GM12878 (cell line): ENCODE data around the gene SACM1L. TPM values are rescaled to one million over a fixed set of nuclear protein-coding genes. Genes with fewer than 3 reads are reported as not detected.

ENCODE experiments used
- ATAC-seq: fragments of 200-7000 bp; cut with Tn5 transposase; 3 replicates; pipeline ENCODE4 v1.9.1; 2020; ENCODE audit warnings: mild to moderate bottlenecking, moderate library complexity
- BruUV-seq: library from RNA; stranded (reverse); fragments of 400-500 nt; replicated peaks from 2 replicates; lab custom pipeline; 2021; lab: Mats Ljungman, UMichigan
- CTCF ChIA-PET: fragments of 300-600 bp; sonication (Branson Sonifier 250); formaldehyde crosslinking; extraction: SDS; loops from one replicate; lab custom pipeline; 2021; ENCODE audit warnings: inconsistent platforms; lab: Yijun Ruan, JAX
- POLR2A ChIA-PET: fragments of 350-600 bp; formaldehyde crosslinking; extraction: SDS; loops from one replicate; lab custom pipeline; 2021; ENCODE audit warnings: inconsistent platforms; lab: Charles Lee
- RAD21 ChIA-PET: fragments of 300-600 bp; sonication (Branson Sonifier 250); formaldehyde crosslinking; loops from one replicate; lab custom pipeline; 2023; ENCODE audit warnings: antibody characterized with exemption; ENCODE audit not compliant: unreplicated experiment; lab: Charles Lee
- SMC1A ChIA-PET: fragments of 300-600 bp; sonication (Branson Sonifier 250); formaldehyde crosslinking; loops from one replicate; lab custom pipeline; 2023; ENCODE audit not compliant: unreplicated experiment, uncharacterized antibody; lab: Charles Lee
- DNase-seq: peaks from one replicate; pipeline ENCODE4 v3.0.0-alpha.2; 2011; ENCODE audit warnings: low read depth, low spot score
- FAIRE-seq: peaks from 3 replicates; lab custom pipeline; 2011; peaks lifted over from hg19 to GRCh38; lab: Jason Lieb, UNC
- H2AFZ ChIP-seq: 2 replicates; pipeline ENCODE4 v1.6.0; 2011; ENCODE audit warnings: low read depth, low read length, control low read depth; ENCODE audit not compliant: control insufficient read depth
- H3K27ac ChIP-seq: 2 replicates; pipeline ENCODE4 v1.5.1; 2011; ENCODE audit warnings: control low read depth; ENCODE audit not compliant: control insufficient read depth, insufficient read depth
- H3K27me3 ChIP-seq, 2 experiments: replicated peaks in 1 of 2; 2 replicates each; pipeline versions ENCODE4 v1.6.0 to v1.6.1; 2011; ENCODE audit warnings: low read length in 1 of 2; ENCODE audit not compliant: control insufficient read depth in 2 of 2, insufficient read depth in 2 of 2
- H3K36me3 ChIP-seq, 2 experiments: 2 replicates each; pipeline ENCODE4 v1.5.1; 2011; ENCODE audit warnings: low read length in 1 of 2; ENCODE audit not compliant: control insufficient read depth in 2 of 2, insufficient read depth in 2 of 2
- H3K4me1 ChIP-seq: 2 replicates; pipeline ENCODE4 v1.6.1; 2011; ENCODE audit warnings: mild to moderate bottlenecking, low read length, moderate library complexity, mixed read lengths; ENCODE audit not compliant: control insufficient read depth, insufficient read depth
- H3K4me2 ChIP-seq: 2 replicates; pipeline ENCODE4 v1.6.0; 2011; ENCODE audit warnings: control low read depth; ENCODE audit not compliant: control insufficient read depth, insufficient read depth
- H3K4me3 ChIP-seq: fragments of 200-600 bp; sonication (generic); 2 replicates; pipeline ENCODE4 v1.5.1; 2016
- H3K79me2 ChIP-seq: 2 replicates; pipeline ENCODE4 v1.6.0; 2011; ENCODE audit warnings: low read length; ENCODE audit not compliant: control insufficient read depth, insufficient read depth
- H3K9ac ChIP-seq: 2 replicates; pipeline ENCODE4 v1.8.0; 2011; ENCODE audit warnings: low read length, control low read depth, mixed read lengths; ENCODE audit not compliant: control insufficient read depth, insufficient read depth
- H3K9me3 ChIP-seq: replicated peaks from 3 replicates; pipeline ENCODE4 v1.5.1; 2011; ENCODE audit warnings: mild to moderate bottlenecking, low read length; ENCODE audit not compliant: control insufficient read depth, insufficient read depth
- H4K20me1 ChIP-seq: 2 replicates; pipeline ENCODE4 v1.6.0; 2011; ENCODE audit not compliant: control insufficient read depth, insufficient read depth
- ESRRA ChIP-seq: IDR thresholded peaks from 2 replicates; pipeline ENCODE4 v1.6.1; 2012; ENCODE audit warnings: mild to moderate bottlenecking, low read length, improper control_type of control experiment
- MEF2B ChIP-seq: fragments of 450-650 bp; IDR thresholded peaks from 2 replicates; pipeline ENCODE4 v1.6.1; 2018; ENCODE audit warnings: mild to moderate bottlenecking, moderate library complexity; ENCODE audit not compliant: partially characterized antibody, poor library complexity, severe bottlenecking
- MYB ChIP-seq: fragments of 150-350 bp; IDR thresholded peaks from 2 replicates; pipeline ENCODE4 v1.6.1; 2014; ENCODE audit warnings: mild to moderate bottlenecking, low read depth, low read length, borderline replicate concordance
- NRF1 ChIP-seq: conservative IDR thresholded peaks from 2 replicates; pipeline ENCODE4 v1.6.1; 2011; ENCODE audit warnings: mild to moderate bottlenecking, low read depth, low read length, improper control_type of control experiment
- PAX8 ChIP-seq: fragments of 450-650 bp; IDR thresholded peaks from 2 replicates; pipeline ENCODE4 v1.6.1; 2017; ENCODE audit warnings: mild to moderate bottlenecking, moderate library complexity
- RB1 ChIP-seq: fragments of 450-650 bp; formaldehyde crosslinking; IDR thresholded peaks from 2 replicates; pipeline ENCODE4 v1.6.1; 2017; ENCODE audit warnings: mild to moderate bottlenecking, borderline replicate concordance
- REST ChIP-seq: IDR thresholded peaks from 2 replicates; pipeline ENCODE4 v1.6.1; 2012; ENCODE audit warnings: mild to moderate bottlenecking, low read depth, low read length
- SMARCA5 ChIP-seq: fragments of 450-650 bp; IDR thresholded peaks from 2 replicates; pipeline ENCODE4 v1.6.1; 2017; ENCODE audit warnings: mild to moderate bottlenecking
- ZZZ3 ChIP-seq: IDR thresholded peaks from 2 replicates; pipeline ENCODE4 v1.6.1; 2011; ENCODE audit warnings: low read depth; ENCODE audit not compliant: control insufficient read depth, insufficient read length
- WGBS: methylation state at CpG from one replicate; pipeline ENCODE4 v1.1.6; 2016; ENCODE audit warnings: low lambda C conversion rate; ENCODE audit not compliant: insufficient replicate concordance, insufficient coverage; ENCODE audit errors: missing lambda C conversion rate; 5-methylcytosine and 5-hydroxymethylcytosine counted together
- in situ Hi-C: fragments of 300-500 bp; cut with MboI; formaldehyde crosslinking; loops from 9 replicates; pipeline ENCODE4 v1.14.3; 2018; ENCODE audit warnings: mixed read lengths
- intact Hi-C: fragments of 100-400 bp; cut with micrococcal nuclease; formaldehyde crosslinking; loops from one replicate; pipeline ENCODE4 v1.14.2; 2022; ENCODE audit not compliant: unreplicated experiment
- polyA plus RNA-seq, 11 experiments: library from polyadenylated mRNA; depleted of rRNA in 4 of 11; unstranded in 6 of 11; stranded (reverse) in 5 of 11; fragments of >200 nt; fragmentation: Nextera tagmentation in 4 of 11; fragmentation: Illumina TruSeq in 1 of 11; extraction: Ambion mirVana in 4 of 11; extraction: Trizol in 1 of 11; gene quantifications; 1 replicate in 1 of 11; 2 replicates in 10 of 11; pipeline versions ENCODE4 v1.2.1 to v1.2.3, GENCODE V29; 2011 to 2016; ENCODE audit warnings: inconsistent platforms in 2 of 11, missing spikeins in 2 of 11, low read depth in 1 of 11
- total RNA-seq, 4 experiments: library from RNA; depleted of rRNA in 3 of 4; stranded (reverse); fragments of >200 nt in 3 of 4; fragmentation: Illumina TruSeq in 1 of 4; extraction: Trizol in 1 of 4; gene quantifications; 2 replicates each; pipeline versions ENCODE4 v1.2.1 to v1.2.3, GENCODE V29; 2013 to 2021

Gene SACM1L
- total and polyA plus RNA-seq, 10 of the 15 experiments (the other 5 are each of a cell fraction or from before 2014, with no cell fraction given): 16.5 to 48.3 (median 28.9) TPM

- no peak overlapping the region for H3K4me3 ChIP-seq
- no TSS peak for BruUV-seq
- H3K27me3 ChIP-seq: no peaks in the 10 kb centered on the region
- H4K20me1 ChIP-seq: no peaks in the 10 kb centered on the region
- no peak for TF ChIP-seq MEF2B
- TF ChIP-seq ZZZ3: no peak
- TF ChIP-seq SMARCA5: no peak
- no peak for TF ChIP-seq NRF1
- no peak for TF ChIP-seq MYB
- no peak for TF ChIP-seq PAX8
- no peak for TF ChIP-seq RB1
- TF ChIP-seq REST: no peak
- TF ChIP-seq ESRRA: no peak
- ChIA-PET CTCF (interaction anchor here (1.0 kb wide), 1 partner anchor 22 kb away, joined by 4 read pairs; no protein-coding TSS in a partner anchor), RAD21 (no interaction called here), POLR2A (no interaction called here), SMC1A (no interaction called here)
- no peaks in the 10 kb centered on the region for H3K4me1 ChIP-seq
- H3K9me3 ChIP-seq: no peaks in the 10 kb centered on the region
- no peak for ATAC-seq
- WGBS: 87% methylated on average over 3 of the region's 3 CpGs
- no peak for FAIRE-seq
- H3K36me3 ChIP-seq: peaks cover 8 to 24% of the 10 kb centered on the region in 2 experiments
- H3K27ac ChIP-seq: no peak overlapping the region
- no peaks in the 10 kb centered on the region for H3K79me2 ChIP-seq
- intact Hi-C loops: no loop called here
- H2AFZ ChIP-seq: no peak overlapping the region
- H3K4me2 ChIP-seq: no peak overlapping the region
- H3K9ac ChIP-seq: no peak overlapping the region
- in situ Hi-C loops: no loop called here
- no peak for DNase-seq
These were observed 7.3 kb upstream of the SACM1L start for GRCh38 chr3:45681846-45682245.
